GM18861 (cell line): Measurements from ENCODE around the gene CROCC2.

Experiments
- ATAC-seq: cut with Tn5 transposase; IDR thresholded peaks from one replicate; pipeline ENCODE4 v1.9.1; 2021; ENCODE audit not compliant: unreplicated experiment

Gene CROCC2

GRCh38 chr2:240919786-240920782 lies 13.9 kb downstream of the CROCC2 start:
- ATAC-seq = no peak

GRCh38 chr2:240920783-240921231 lies 14.7 kb downstream of the CROCC2 start:
- ATAC-seq = no peak

GRCh38 chr2:240921311-240921994 lies 15.3 kb downstream of the CROCC2 start:
- no peak for ATAC-seq

- ATAC-seq = no peak
Measured at GRCh38 chr2:240921995-240922244, 15.8 kb downstream of the CROCC2 start.

DNA sequence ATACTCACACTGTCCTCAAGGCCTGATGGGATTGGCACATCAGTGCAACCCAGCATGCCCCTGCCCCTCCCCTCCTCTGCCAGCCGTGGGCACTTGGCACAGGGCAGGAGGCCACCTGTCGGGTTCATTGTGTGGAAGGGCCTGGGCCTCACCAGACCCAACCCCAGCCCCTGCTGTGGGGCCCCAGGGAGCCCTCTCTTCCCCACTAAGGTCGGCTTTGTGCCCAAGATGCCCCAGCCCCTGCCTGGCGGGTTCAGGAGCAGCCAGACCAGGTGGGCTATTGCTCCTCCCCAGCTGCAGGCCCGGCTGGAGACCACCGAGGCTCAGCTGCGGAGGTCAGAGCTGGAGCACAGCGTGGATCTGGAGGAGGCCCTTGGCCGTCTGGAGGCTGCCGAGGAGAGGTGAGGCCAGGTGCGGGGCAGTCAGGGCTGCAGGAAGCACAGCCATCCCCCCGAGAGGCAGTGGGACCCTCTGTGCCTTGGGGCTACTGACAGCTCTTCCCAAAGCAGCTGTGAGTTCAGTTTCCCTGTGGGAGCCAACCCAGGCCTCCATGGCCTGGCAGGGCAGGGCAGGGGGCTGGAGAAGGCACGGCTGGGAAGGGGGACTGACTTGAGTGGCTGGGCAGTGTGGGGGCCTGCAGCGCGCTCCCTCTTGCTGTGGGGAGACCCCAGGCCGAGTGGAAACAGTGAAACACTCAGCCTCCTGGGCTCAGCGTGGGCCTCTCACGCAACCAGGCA lies 16.3 kb downstream of the CROCC2 start:
- no peak for ATAC-seq

- ATAC-seq = no peak
Measured at GRCh38 chr2:240922982-240923537, 16.9 kb downstream of the CROCC2 start.

GRCh38 chr2:240925191-240925567 lies 19.0 kb downstream of the CROCC2 start:
- ATAC-seq = no peak

- no peak for ATAC-seq
Measured at GRCh38 chr2:240925568-240926515, 19.7 kb downstream of the CROCC2 start.

DNA sequence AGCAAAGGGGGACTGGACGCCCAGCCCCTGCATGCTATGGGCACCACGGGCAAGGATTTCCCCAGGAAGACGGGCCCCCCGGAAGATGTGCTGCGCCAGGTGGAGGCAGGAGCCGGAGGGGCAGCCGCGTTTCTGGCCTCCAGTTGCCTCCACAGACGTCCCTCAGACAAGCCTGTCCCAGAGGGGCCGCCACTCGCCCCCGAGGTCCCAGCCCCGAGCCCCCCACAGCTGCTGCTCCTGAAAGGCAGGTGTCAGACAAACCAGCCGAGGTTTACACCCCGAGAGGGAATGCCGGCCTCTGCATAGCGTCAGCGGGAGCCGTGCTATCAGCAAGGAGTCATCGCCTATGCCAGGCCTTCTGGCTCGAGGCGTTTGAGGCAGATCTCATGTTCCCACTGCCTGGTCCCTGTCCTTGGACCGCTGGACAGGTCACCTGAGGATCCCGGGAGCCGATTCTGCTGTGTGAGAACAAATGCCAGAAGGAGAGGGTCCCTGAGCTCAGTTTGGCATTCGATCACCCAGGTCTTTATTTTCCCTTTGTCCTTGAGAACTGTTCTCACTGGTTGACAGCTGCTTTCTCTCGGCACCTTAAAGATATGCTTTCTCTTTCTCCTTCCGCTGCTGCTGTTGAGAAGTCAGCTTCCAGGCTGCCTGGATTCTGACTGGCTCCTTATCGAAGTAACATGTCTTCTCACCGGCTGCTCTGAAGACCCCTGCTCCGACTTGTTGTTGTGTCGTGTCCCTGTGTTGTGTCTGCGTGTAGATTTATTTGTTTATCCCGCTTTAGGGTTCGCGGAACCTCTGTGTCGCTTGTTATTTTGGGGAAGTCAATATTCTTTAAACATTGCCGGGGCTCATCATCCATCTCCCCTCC lies 20.6 kb downstream of the CROCC2 start:
- ATAC-seq = no peak

DNA sequence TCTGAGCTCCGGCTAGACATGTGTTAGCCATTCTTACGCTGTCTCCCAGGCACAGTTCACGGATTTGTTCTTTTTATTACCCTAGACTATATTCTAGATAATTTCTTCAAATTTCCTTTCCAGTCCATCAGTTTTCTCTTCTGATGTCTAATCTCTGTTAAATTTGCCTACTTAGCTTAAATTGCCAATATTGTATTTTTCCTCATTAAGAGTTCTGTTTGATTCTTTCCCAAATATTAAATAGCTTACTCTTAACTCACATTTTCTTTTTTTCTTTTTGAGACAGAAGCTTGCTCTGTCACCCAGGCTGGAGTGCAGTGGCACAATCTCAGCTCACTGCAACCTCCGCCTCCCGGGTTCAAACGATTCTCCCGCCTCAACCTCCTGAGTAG lies 21.2 kb downstream of the CROCC2 start:
- ATAC-seq = no peak

DNA sequence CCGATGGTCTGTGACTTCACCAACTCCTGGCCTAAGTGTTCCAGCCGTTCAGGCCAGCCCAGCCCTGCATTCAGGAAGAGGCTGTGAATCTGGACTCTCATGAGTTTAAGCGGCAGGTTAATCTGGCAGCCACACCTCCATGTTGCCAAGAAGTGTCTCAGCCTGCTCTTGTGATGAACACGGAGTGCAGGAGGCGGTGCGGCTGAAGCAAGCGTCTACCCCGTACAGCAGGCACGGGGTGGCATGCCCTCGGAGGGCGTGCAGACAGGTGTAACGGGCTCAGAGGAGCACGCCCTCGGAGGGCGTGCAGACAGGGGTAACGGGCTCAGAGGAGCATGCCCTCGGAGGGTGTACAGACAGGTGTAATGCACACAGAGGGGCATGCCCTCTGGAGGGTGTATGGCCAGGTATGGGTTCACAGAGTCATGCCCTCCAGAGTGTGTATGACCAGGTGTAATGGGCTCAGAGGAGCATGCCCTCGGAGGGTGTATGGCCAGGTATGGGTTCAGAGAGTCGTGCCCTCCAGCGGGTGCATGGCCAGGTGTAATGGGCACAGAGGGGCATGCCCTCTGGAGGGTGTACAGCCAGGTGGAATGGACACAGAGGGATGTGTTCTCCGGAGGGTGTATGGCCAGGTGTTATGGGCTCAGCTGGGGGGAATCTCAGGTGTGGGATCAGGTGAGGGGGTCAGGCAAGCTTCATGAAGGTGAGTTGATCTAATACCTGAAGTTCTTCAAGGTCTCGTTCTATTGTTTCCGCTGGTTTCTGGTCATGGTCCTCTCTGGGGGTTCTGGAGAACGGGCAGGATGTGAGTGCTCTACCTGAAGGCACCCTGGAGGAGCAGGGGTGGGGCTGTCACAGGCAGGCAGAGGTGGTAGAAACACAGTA lies 22.6 kb downstream of the CROCC2 start:
- ATAC-seq = no peak

GRCh38 chr2:240929364-240930095 lies 23.4 kb downstream of the CROCC2 start:
- no peak for ATAC-seq

- no peak for ATAC-seq
Measured at GRCh38 chr2:240930096-240930630, 24.0 kb downstream of the CROCC2 start.

- ATAC-seq = no peak
Measured at GRCh38 chr2:240930631-240931318, 24.6 kb downstream of the CROCC2 start.

DNA sequence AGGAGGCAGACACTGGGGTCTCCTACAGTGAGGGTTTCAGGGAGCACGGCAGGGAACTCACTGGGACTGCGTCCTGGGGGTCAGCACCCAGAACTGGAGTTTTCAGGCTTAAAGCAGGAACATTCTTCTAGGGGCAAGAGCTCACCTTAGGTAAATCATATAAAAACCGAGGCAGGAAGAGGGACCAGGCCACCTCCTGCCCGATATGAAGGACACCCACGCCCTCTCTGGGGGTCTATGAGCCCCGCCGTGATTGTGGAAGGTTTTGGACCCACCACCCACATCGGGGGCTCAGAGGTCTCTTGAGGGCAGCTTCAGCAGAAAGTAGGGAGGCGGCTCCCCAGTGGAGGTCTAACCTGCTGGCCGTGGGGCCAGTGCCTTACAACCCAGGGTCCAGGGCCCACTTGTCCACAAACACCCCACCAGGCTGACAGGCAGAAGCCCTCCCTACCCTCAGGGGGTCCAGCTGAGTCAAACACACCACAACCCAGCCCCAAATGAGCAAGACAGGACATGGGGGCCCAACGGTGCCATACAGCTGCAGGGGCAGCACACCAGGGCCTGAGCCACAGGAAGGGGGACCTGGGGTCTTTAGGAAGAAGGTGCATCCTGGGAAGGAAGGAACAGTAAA lies 25.3 kb downstream of the CROCC2 start:
- ATAC-seq = no peak

DNA sequence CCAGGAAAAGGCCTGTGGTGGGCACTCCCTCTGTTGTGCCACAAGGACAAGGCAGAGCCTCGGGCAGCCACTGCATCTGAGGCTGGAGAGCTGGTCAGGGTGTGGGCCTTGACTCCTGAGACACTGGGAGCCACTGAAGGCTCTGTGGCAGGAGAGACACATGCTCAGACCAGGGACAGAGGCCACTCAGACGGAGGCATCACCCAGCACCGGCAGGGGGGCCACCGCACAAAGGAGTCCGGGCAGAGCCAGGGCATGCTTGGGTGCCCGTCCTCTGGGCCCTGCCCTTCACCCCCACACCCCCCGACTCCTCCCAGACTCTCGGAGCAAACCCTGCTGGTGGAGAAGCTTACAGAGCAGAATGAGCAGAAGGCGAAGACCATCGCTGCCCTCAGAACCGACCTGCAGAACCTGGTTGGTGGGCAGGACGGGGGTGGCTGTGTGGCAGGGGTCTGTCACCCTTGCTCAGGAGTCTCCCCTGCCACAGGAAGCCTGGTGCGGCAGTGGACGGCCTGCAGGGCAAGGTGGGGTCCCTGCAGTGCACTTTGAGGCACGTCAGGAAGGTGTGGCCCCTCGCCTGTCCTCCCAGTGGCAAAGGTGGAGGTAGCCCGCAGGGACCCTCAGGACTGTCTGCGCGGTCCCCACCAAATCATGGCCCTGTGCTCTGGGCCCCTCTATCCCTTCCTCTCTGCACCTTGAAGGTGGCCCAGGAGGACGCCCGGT lies 26.0 kb downstream of the CROCC2 start:
- ATAC-seq = no peak
